ENCODE data around the gene NCOA1.

GRCh38 chr2:24676493-24676892 is 185.4 kb downstream of the NCOA1 start:
- TF ChIP-seq CTCF (IDR thresholded peaks at IDR 0.05; ENCODE audit: insufficient read depth, low read length), result no peak
- no peak for TF ChIP-seq POLR2AphosphoS5 (IDR thresholded peaks at IDR 0.05; ENCODE audit: low read depth)
- TF ChIP-seq REST (IDR thresholded peaks at IDR 0.05; ENCODE audit: insufficient replicate concordance, low read depth), result no peak
- no peak for TF ChIP-seq GABPA (IDR thresholded peaks at IDR 0.05; ENCODE audit: low read depth)

Data from HL-60 (cell line).